CD4-positive, alpha-beta T cell treated with Interleukin-6 at 100 ng/mL for 8 hours (primary cell): Measurements from ENCODE around the gene SLC34A1.
"Not testable (repeated sequence)": the region's sequence is repeated elsewhere in the genome, so short reads cannot be mapped to it uniquely, and the experiment has no call there.

Experiments
- DNase-seq: peaks from one replicate; pipeline ENCODE4 v3.0.0-alpha.2; 2020; ENCODE audit warnings: mixed read lengths, low spot score

SLC34A1 gene

DNA sequence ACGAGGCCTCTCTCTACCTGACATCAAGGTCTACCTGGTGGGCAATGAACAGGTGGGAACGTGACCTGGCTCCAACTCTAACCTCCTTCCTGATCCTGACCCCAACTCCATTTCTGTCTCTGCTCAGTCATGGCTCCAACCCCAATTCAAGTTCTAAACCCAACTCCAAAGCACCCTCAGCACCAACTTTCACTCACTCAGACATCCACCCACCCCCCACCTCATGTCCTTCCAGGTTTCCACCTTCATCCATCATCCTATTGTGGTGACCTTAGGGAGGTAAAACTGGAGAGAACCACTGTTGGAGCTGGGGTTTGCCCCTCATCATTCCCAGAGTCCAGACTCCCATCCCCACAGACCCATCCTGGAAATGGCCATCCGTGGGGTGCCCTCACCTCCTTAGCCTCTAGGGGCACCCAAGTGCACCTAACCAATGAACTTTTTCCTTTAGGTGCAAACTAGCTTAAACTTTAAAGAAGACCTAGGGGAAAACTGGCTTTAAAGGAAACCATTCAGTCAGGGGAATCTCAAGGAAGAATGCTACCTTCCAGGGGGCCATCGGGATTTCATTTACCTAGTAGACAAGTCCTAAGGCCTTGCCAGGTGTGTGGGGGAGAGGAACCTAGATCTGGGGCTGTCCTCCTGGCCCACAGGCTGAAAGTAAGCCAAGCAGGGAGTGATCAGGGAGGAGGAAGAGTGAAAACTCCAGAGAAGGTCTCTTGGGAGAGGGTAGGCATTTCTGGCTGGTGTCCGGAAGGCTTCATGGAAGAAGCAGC, 15.2 kb upstream of the SLC34A1 start:
- DNase-seq: no peak

DNA sequence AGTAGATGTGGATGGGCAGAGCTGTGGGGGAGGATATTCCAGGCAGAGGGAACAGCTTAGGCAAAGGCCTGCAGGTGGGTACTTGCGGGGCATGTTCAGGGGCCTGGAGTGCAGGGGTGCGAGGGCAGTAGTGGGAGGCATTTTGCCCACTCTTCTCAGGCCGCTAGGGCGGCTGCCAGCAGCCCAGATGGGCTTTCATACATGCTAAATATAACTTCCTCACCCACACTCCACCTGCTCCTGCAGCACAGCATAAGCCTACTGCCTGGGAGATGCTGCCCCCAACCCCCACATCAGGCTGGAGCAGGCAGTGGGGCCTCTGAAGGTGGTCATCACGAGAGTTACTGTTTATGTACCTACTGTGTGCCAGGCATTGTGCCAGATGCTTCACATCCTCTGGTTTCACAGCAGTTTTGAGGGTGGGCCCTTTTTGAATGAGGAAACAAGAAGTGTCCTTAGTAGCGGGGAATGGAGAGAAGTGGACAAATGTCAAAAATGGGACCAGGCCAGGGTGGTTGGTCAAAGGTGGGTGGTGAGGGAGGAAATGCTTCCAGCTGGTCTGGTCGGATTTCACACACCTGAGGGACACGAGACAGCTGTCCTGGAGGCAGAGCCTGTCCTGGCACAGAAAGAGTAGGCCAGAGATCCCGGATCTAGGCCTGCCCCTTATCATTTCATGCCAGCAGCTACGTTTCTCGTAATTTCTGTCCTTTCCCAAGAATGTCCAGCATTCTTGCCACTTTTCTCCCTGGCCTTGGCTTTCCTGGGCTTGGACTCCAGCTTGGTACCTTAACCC, 14.4 kb upstream of the SLC34A1 start:
- no peak for DNase-seq

DNA sequence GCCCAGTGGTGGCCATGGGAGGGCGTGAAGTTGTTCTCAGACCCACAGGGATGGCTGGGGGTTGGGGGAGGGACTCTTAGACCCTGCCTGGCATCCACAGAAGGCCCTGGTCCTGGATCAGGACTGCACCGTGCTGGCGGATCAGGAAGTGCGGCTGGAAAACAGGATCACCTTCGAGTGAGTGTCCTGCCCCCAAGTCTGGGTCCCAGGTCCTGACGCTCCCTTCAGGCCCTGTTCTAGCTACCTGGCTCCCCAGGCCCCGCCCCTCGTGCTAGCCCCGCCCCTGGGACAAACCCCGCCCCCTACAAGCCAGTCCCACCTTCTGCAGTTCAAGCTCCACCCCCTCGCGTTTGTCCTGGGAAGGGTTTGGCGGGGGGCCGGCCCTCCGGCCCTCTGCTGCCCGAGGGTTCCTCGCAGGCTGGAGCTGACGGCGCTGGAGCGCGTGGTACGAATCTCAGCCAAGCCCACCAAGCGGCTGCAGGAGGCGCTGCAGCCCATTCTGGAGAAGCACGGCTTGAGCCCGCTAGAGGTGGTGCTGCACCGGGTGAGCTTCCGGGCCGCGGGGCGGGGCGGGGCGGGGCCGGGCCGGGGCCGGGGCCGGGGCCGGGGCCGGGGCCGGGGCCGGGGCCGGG, 13.6 kb upstream of the SLC34A1 start:
- peak; percentile 69 for DNase-seq

DNA sequence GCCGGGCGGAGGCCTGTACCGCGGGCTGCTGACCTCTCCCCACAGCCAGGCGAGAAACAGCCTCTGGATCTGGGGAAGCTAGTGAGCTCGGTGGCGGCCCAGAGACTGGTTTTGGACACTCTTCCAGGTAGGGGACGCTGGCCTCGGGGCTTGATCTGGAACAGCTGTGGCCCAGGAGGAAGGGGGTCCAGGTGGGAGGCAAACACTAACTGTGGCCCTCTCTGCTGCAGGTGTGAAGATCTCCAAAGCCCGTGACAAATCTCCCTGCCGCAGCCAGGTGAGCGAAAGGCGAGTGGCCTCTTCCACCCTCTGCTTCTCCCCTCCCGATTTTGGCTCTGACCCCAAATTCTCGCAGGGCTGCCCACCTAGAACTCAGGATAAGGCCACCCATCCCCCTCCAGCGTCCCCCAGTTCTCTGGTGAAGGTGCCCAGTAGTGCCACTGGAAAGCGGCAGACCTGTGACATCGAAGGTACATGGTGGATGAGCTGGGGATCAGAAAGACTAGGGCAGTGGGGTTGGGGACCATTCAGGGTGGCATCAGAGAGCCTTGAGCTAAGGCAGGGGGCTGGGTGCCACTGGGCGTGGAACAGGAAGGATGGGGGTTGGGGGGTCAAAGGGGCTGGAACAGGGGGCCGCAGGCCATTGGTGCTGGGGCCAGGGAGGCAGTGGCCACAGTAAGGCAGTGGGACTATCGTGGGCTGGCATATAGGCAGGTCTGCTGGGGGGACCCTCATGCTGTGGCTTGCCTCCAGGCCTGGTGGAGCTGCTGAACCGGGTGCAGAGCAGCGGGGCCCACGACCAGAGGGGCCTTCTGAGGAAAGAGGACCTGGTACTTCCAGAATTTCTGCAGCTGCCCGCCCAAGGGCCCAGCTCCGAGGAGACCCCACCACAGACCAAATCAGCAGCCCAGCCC, 12.9 kb upstream of the SLC34A1 start:
- no peak for DNase-seq

DNA sequence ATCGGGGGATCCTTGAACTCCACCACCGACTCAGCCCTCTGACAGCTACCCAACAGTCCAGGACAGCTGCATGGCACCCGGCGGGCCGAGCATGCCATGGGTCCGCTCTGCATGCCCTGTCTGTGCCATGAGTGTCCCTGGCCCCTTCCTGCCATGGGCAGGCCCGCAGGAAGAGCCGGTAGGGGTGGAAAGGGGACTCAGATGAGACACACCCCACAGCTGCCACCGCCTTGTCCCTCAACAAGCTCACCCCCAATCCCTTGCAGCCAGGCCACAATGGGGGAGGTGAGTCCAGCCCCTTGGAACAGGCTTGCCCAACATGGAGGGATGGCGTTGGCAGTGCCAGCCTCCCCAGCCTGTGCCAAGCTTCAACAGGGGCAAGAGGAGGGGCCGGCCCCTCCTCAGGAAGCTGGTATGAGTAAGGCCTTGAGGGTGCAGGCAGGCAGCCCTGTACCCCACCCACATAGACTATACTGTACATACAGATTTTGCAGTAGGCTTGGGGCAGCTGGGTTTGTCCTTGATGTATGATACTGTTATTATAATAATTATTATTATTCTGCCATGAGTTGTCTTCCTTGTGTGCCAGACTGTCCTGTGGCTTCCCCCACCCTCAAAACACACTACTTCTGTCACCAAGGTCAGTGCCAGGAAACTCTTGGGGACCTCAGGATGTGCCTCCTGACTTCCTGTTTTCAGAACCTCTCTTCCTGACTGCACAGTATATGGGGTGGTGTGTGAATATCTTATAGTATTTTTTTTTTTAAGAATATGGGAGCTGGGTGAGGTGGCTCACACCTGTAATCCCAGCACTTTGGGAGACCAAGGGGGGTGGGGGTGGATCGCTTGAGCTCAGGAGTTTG, 12.0 kb upstream of the SLC34A1 start:
- peak; percentile 54 for DNase-seq

DNA sequence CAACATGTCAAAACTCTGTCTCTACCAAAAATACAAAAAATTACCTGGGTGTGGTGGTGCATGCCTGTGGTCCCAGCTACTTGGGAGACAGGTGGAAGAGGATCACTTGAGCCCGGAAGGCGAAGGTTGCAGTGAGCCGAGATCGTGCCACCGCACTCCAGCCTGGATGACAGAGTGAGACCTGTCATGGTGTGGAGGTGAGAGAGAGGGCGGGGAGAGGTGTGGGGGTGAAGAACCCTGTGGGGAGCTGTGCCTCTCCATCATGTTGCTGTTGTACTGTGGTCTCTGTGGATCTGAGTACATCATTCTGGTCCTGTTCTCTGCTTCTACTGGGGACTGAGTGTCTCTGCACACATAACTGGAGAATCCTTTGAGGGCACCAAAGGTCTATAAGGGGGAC, 11.3 kb upstream of the SLC34A1 start:
- DNase-seq: no peak

DNA sequence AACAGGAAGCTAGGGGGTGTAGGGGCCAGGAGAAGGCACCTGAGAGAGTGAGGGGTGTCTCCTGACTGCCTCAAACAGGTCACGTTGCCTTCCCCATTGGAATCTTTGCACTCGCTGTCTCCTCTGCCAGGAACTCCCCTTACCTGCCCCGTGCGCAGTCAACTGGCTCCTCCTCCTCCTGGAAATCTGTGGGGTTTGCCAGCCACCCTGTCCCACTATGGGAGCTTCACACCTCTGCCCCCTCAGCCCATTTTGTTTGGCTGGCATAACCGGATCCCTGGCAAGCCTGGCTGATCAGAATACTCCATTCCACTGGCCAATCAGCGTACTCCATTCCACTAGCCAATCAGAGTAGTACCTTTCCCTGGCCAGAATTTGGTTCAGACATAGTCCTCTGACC, 10.4 kb upstream of the SLC34A1 start:
- DNase-seq: no peak

DNA sequence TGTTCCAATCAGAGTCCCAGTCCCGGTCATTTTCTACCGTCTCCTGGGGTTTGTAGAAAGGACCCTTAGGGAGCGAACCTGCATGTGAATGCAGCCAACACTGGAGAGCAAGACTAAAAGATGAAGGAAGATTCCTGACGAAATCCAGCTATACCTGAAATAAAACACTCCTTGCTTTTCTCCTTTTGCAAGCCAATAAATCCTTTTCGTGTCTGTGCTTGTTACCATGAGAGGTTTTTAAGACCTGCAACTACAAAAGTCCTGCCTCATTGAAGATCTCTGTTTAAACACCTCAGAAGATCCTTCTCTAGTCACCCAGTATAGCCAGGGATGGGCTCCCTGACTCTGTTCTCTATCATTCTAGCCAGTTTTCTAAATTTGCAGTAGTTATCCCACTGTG, 10.0 kb upstream of the SLC34A1 start:
- no peak for DNase-seq

DNA sequence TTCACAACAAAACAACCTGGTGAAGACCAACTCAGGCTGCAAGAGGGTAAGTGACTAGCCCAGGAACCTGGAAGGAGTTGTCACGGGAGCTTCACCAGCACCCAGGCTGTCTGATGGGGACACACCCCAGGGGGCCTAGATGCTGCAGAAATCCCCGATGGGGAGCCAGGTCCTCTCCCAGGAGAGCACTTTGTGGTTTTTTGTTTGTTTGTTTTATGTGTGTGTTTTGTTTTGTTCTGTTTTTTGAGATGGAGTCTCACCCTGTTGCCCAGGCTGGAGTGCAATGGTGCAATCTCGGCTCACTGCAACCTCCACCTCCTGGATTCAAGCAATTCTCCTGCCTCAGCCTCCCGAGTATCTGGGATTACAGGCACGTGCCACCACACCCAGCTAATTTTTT, 8.7 kb upstream of the SLC34A1 start:
- DNase-seq: not testable (repeated sequence)

DNA sequence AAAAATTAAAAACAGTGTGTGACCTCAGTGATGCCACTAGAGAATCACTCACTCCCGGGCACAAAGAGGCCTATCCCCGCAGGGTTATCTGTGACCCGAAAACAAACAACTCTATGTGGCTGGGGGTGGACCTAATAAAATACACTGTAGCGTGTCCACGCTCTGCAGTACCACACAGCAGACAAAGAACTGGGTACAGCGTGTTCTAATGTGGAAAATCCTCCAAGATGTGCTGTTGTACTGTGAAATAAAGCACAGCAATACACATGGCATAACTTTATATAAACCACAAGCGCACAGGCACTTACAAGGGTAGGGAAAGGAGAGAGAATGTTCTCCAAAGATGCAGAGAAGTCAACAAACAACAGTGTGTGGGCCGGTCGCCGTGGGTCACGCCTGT, 8.1 kb upstream of the SLC34A1 start:
- no peak for DNase-seq

DNA sequence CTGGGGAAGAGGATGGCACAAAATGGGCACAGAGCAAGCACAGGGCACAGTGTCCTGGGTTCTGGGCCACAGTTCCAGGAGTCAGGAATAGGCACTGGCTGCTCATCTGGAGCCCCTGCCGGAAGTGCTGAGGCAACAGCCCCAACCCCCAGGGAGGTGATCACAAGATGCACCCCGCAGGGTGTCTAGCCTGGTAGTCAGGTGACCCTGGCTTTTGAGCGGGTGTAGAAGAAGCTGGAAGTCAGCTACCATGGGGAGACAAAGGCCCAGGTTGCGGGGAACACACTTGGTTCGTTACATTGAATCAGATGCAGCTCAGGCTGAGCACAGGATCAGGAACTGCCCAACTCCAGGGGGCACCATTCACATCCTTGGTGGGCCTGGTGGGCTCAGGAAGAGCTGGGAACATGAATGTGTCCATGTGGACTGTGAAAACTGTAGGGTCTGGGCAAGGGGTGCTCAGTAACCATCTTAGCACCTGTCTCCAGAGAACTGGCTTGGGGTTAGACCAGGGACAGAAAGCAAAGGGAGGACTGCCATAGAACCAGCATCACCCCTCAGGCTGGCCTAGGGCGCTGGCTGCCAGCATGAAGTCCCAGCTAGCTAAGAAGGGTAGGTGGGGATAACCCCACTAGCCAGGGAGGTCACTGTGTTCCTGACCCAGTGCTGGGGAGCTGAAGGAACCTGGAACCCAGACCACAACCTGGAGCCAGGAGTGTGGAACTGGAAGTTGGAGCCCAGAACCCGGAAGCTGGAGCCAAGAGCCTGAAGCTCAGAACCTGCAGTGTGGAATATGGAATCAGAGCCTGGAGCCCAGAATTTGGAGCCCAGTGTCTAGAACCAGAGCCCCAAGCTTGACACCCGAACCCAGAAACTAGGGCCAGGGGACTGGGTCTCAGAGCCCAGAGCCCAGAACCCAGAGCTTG, 6.1 kb upstream of the SLC34A1 start:
- DNase-seq: no peak

DNA sequence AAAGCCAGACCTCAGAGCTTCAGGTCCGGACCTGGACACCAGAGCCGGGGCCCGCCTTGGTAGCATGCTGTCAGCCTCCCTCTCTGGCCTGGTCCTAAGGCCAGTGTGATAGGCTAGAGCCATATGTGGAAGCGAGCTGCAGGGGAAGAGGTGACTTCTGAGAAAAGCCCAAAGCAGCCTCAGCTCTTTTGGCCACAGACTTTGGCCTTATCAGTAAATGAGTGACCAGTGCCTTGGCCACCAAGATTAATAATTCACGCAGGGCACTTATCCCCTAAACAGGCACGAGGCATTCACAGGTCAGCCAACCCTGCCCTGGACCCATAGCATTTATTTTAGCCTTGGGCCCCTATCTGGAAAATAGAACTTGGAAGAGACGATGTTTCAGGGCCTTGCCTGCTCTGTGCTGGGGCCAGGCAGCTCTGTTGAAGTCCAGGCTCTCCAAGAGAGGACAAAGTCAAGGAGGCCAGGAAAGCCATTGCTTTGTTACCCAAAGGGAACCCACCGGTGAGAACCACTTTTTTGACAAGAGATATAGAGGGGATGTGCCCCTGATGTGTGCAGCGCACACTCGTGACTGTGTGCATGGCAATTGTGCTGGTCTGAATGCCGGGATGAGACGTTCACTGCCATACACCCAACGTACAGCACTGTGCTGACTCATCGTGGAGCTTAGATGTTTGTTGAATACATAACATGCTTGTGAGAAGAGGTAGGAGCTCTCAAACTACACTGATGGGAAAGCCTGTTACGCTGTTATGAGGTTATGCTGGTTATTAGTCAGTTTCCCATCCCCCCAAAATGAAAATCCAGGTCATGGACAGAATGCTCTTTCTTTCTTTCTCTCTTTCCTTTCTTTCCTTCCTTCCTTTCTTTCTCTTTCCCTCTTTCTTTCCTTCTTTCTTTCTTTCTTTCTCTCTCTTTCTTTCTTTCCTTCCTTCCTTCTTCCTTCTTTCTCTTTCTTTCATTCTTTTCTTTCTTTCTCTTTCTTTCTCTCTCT, 5.0 kb upstream of the SLC34A1 start:
- peak; percentile 54 for DNase-seq

DNA sequence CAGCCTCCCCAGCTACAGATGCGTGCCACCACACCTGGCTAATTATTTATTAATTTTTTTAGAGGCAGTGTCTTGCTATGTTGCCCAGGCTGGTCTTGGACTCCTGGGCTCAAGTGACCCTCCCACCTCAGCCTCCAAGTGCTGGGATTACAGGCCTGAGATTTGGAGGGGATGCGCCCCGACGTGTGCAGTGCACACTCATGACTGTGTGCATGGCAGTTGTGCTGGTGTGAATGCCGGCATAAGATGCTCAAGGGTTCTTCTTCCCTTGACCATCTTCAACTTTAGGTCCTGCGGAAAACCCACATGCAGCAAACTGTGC, 3.5 kb upstream of the SLC34A1 start:
- DNase-seq: no peak

DNA sequence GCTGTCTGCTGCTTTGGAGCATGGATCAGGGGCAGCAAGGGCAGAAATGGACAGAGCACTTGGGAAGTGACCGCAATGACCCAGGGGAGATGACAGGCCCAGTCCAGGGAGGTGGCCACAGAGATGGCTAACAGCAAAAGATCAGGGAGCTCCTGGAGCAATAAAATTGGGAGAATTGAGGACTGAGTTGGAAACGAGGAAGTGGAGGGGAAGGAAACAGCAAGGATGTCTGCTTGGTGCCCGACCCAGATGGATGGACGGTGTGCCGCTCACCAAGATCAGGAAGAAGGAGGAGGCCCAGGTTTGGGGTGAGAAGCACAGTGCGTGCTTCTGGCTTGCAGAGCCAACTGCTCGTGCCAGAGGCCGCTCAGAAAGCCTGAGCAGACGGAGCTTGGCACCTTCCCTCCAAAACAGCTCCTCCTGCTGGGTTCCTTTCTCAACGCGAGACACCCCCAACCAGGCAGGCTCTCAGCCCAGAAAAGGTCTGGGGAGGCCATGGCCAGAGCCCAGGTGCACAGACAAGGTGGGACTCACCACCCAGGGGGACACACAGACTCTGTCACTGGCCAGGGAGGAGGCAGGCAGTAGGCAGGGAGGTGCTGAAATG, 1.7 kb upstream of the SLC34A1 start:
- peak; percentile 54 for DNase-seq

DNA sequence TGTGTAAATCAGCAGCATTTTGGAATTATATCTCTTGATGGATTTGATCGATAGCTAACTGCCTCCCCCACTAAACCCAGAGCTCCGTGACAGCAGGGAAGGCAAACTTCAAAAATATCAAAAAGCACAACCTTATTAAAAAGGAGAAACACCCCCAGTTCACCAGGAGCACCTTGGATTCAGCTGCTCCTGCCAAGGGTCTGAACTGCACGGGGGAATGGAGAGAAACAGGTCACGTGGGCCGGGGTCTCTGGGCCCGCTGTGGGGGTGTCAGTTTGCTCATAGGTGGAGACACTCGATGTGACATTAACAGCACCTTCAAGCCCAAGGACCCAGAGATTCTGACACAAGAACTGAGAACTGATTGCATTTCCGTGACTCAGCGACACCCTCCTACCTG, 1.1 kb upstream of the SLC34A1 start:
- DNase-seq: no peak

DNA sequence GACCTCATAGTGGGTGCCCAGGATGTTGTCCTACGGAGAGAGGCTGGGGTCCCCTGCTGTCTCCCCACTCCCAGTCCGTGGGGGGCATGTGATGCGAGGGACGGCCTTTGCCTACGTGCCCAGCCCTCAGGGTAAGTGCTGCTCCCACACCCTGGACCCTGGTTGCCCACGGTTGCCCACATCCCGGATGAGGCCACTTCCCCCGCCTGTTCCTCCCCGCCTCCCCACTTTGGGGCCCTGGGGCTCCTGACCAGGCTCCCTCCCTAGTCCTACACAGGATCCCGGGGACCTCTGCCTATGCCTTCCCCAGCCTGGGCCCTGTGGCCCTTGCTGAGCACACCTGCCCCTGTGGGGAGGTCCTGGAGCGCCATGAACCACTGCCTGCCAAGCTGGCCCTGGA, 1.5 kb downstream of the SLC34A1 start:
- no peak for DNase-seq

DNA sequence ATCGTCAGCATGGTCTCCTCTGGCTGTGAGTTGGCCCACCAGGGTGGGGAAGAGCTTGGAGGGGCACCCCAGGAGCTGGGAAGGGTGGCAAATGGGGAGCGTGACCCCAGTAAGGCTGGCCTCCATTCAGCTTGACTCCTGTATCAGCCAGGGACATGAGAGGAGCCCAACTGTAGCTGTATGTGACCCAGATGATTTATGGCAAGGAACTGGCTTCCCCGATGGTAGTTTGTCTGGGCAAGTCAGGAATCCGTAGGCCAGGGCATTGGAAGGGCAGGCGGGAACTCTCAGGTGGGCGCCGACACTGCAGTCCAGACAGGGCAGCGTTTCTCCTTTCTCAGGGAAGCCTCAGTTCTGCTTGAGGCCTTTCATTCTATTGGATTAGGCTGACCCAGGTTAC, 2.3 kb downstream of the SLC34A1 start:
- no peak for DNase-seq

DNA sequence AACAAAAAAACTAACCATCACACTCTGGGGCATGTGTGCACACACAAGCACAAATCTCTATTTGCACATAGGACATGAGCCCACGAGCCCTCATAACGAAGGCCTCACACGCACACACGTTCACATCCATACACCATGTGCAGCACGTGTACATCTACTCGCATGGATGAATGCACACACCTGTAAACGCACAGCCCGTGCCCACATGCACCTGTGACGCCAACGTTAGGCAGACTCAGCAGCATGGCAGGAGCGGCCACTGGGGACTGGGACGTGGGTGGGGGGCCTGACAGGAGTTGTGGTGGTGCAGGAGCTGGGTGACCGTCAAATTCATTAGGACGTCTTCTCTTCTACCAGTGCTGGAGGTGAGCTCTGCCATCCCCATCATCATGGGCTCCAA, 3.2 kb downstream of the SLC34A1 start:
- no peak for DNase-seq
